Measurements from ENCODE around the gene DAW1. TPM values are rescaled to one million over a fixed set of nuclear protein-coding genes. Genes with fewer than 3 reads are reported as not detected.
A peak's percentile ranks its signal among the peaks of the same experiment; 100 is the strongest.

Gene DAW1
- total RNA-seq, 1 donor from 2014 or later: 0.86 TPM

GRCh38 chr2:227826563-227826962 lies 44.9 kb upstream of the DAW1 start:
- DNase-seq (ENCODE audit: low read depth): no peak
- H3K4me1 Mint-ChIP-seq (ENCODE audit: low read depth, unreplicated experiment): peaks cover 10% of the 10 kb centered on the region
- no peaks in the 10 kb centered on the region for H4K20me1 ChIP-seq (ENCODE audit: insufficient read depth, low read length)
- H3K27ac ChIP-seq (ENCODE audit: low read depth, low read length): no peak overlapping the region
- no peak overlapping the region for H3K4me3 Mint-ChIP-seq (ENCODE audit: unreplicated experiment)
- H3K27me3 Mint-ChIP-seq (ENCODE audit: low read depth, unreplicated experiment): peaks cover 14% of the 10 kb centered on the region
- no peaks in the 10 kb centered on the region for H3K36me3 Mint-ChIP-seq (ENCODE audit: low read depth, unreplicated experiment)
- H3K4me3 ChIP-seq (ENCODE audit: insufficient read depth, low read depth, low read length): no peak overlapping the region
- H3K9me3 ChIP-seq (ENCODE audit: insufficient read depth, low read depth, low read length): no peaks in the 10 kb centered on the region
- no peak for FAIRE-seq
- no peaks in the 10 kb centered on the region for H3K27me3 ChIP-seq (ENCODE audit: insufficient read depth, low read length)
- no peaks in the 10 kb centered on the region for H3K4me1 ChIP-seq (ENCODE audit: insufficient read depth, low read length)
- H3K4me2 ChIP-seq (ENCODE audit: low read length): no peak overlapping the region
- no peaks in the 10 kb centered on the region for H3K9me3 Mint-ChIP-seq (ENCODE audit: unreplicated experiment)
- no peak overlapping the region for H3K9ac ChIP-seq (ENCODE audit: low read length)
- H3K36me3 ChIP-seq (ENCODE audit: insufficient read depth, low read length): no peaks in the 10 kb centered on the region
- peak overlapping the region; percentile 5 for H3K27ac Mint-ChIP-seq (ENCODE audit: unreplicated experiment)
- H3K79me2 ChIP-seq (ENCODE audit: insufficient read depth, low read length): no peaks in the 10 kb centered on the region
- TF ChIP-seq EZH2 (IDR thresholded peaks at IDR 0.05; ENCODE audit: insufficient read depth, low read length) (no peak), CTCF (IDR thresholded peaks at IDR 0.05; ENCODE audit: insufficient read depth, low read depth, low read length) (no peak)
- peak overlapping the region; percentile 22 for H2AFZ ChIP-seq (ENCODE audit: low read depth, low read length)

- no peak overlapping the region for H3K27ac Mint-ChIP-seq (ENCODE audit: unreplicated experiment)
- FAIRE-seq (no peak), DNase-seq (ENCODE audit: low read depth) (no peak)
- no peak overlapping the region for H3K4me3 Mint-ChIP-seq (ENCODE audit: unreplicated experiment)
- no peaks in the 10 kb centered on the region for H3K27me3 ChIP-seq (ENCODE audit: insufficient read depth, low read length)
- H3K79me2 ChIP-seq (ENCODE audit: insufficient read depth, low read length): no peaks in the 10 kb centered on the region
- no peaks in the 10 kb centered on the region for H3K9me3 ChIP-seq (ENCODE audit: insufficient read depth, low read depth, low read length)
- H3K27me3 Mint-ChIP-seq (ENCODE audit: low read depth, unreplicated experiment): peaks cover 14% of the 10 kb centered on the region
- H3K9ac ChIP-seq (ENCODE audit: low read length): no peak overlapping the region
- no peak overlapping the region for H3K4me2 ChIP-seq (ENCODE audit: low read length)
- H4K20me1 ChIP-seq (ENCODE audit: insufficient read depth, low read length): no peaks in the 10 kb centered on the region
- no peaks in the 10 kb centered on the region for H3K4me1 ChIP-seq (ENCODE audit: insufficient read depth, low read length)
- peaks cover 8% of the 10 kb centered on the region for H3K4me1 Mint-ChIP-seq (ENCODE audit: low read depth, unreplicated experiment)
- TF ChIP-seq EZH2 (IDR thresholded peaks at IDR 0.05; ENCODE audit: insufficient read depth, low read length) (no peak), CTCF (IDR thresholded peaks at IDR 0.05; ENCODE audit: insufficient read depth, low read depth, low read length) (no peak)
- H3K9me3 Mint-ChIP-seq (ENCODE audit: unreplicated experiment): no peaks in the 10 kb centered on the region
- no peak overlapping the region for H2AFZ ChIP-seq (ENCODE audit: low read depth, low read length)
- no peaks in the 10 kb centered on the region for H3K36me3 ChIP-seq (ENCODE audit: insufficient read depth, low read length)
- no peaks in the 10 kb centered on the region for H3K36me3 Mint-ChIP-seq (ENCODE audit: low read depth, unreplicated experiment)
- no peak overlapping the region for H3K27ac ChIP-seq (ENCODE audit: low read depth, low read length)
- H3K4me3 ChIP-seq (ENCODE audit: insufficient read depth, low read depth, low read length): no peak overlapping the region
Measured at GRCh38 chr2:227827143-227827542, 44.3 kb upstream of the DAW1 start.

GRCh38 chr2:227828477-227828912 lies 42.9 kb upstream of the DAW1 start:
- no peaks in the 10 kb centered on the region for H3K36me3 ChIP-seq (ENCODE audit: insufficient read depth, low read length)
- H3K9me3 ChIP-seq (ENCODE audit: insufficient read depth, low read depth, low read length): no peaks in the 10 kb centered on the region
- no peak for TF ChIP-seq CTCF (IDR thresholded peaks at IDR 0.05; ENCODE audit: insufficient read depth, low read depth, low read length)
- no peak for TF ChIP-seq EZH2 (IDR thresholded peaks at IDR 0.05; ENCODE audit: insufficient read depth, low read length)
- Mint-ChIP-seq H3K4me3 (ENCODE audit: unreplicated experiment) (no peak overlapping the region), H3K36me3 (ENCODE audit: low read depth, unreplicated experiment) (no peaks in the 10 kb centered on the region), H3K9me3 (ENCODE audit: unreplicated experiment) (no peaks in the 10 kb centered on the region), H3K27me3 (ENCODE audit: low read depth, unreplicated experiment) (peaks cover 12% of the 10 kb centered on the region), H3K4me1 (ENCODE audit: low read depth, unreplicated experiment) (peaks cover 5% of the 10 kb centered on the region), H3K27ac (ENCODE audit: unreplicated experiment) (no peak overlapping the region)
- H3K27ac ChIP-seq (ENCODE audit: low read depth, low read length): no peak overlapping the region
- no peaks in the 10 kb centered on the region for H3K79me2 ChIP-seq (ENCODE audit: insufficient read depth, low read length)
- no peak overlapping the region for H3K4me3 ChIP-seq (ENCODE audit: insufficient read depth, low read depth, low read length)
- DNase-seq (ENCODE audit: low read depth) (no peak), FAIRE-seq (no peak)
- H2AFZ ChIP-seq (ENCODE audit: low read depth, low read length): no peak overlapping the region
- H3K27me3 ChIP-seq (ENCODE audit: insufficient read depth, low read length): no peaks in the 10 kb centered on the region
- no peaks in the 10 kb centered on the region for H3K4me1 ChIP-seq (ENCODE audit: insufficient read depth, low read length)
- H4K20me1 ChIP-seq (ENCODE audit: insufficient read depth, low read length): no peaks in the 10 kb centered on the region
- H3K4me2 ChIP-seq (ENCODE audit: low read length): no peak overlapping the region
- no peak overlapping the region for H3K9ac ChIP-seq (ENCODE audit: low read length)
